H1 (cell line): ENCODE measurements around the gene FOXF1. TPM values are rescaled to one million over a fixed set of nuclear protein-coding genes. Genes with fewer than 3 reads are reported as not detected.

Source experiments
- CTCF ChIA-PET: fragments of 300-600 bp; sonication (Branson Sonifier 250); formaldehyde crosslinking; loops from one replicate; lab custom pipeline; 2021; ENCODE audit not compliant: partially characterized antibody; lab: Charles Lee
- POLR2A ChIA-PET: fragments of 300-600 bp; sonication (Branson Sonifier 250); formaldehyde crosslinking; loops from one replicate; lab custom pipeline; 2021; ENCODE audit warnings: inconsistent platforms; ENCODE audit not compliant: partially characterized antibody; lab: Charles Lee
- DNase-seq, 2 experiments: peaks; one replicate each; pipeline versions ENCODE4 v3.0.0 to v3.0.0-alpha.2; 2010 to 2022; ENCODE audit warnings: low spot score in 2 of 2, low read depth in 1 of 2, mixed read lengths in 1 of 2
- FAIRE-seq: peaks from 2 replicates; lab custom pipeline; 2011; peaks lifted over from hg19 to GRCh38; lab: Jason Lieb, UNC
- H2AFZ ChIP-seq: 2 replicates; pipeline ENCODE4 v1.8.1; 2012; ENCODE audit warnings: low read length, inconsistent platforms
- H2AK5ac ChIP-seq: 2 replicates; pipeline ENCODE4 v1.6.1; 2013; ENCODE audit warnings: low read depth, low read length
- H2BK120ac ChIP-seq: replicated peaks from 2 replicates; pipeline ENCODE3; 2013; ENCODE audit warnings: low read depth, low read length, inconsistent platforms
- H2BK12ac ChIP-seq: 2 replicates; pipeline ENCODE4 v1.6.1; 2013; ENCODE audit warnings: low read depth, low read length
- H2BK15ac ChIP-seq: 2 replicates; pipeline ENCODE4 v1.6.1; 2013; ENCODE audit warnings: low read length
- H2BK20ac ChIP-seq: 2 replicates; pipeline ENCODE4 v1.6.1; 2013; ENCODE audit warnings: low read length
- H2BK5ac ChIP-seq: 2 replicates; pipeline ENCODE4 v1.6.1; 2013; ENCODE audit warnings: low read depth, low read length
- H3K14ac ChIP-seq: 2 replicates; pipeline ENCODE4 v1.6.1; 2013; ENCODE audit warnings: inconsistent platforms; ENCODE audit not compliant: insufficient read length
- H3K18ac ChIP-seq: 2 replicates; pipeline ENCODE4 v1.6.1; 2013; ENCODE audit warnings: low read length; ENCODE audit errors: extremely low read depth
- H3K23ac ChIP-seq: 2 replicates; pipeline ENCODE4 v1.6.1; 2013; ENCODE audit warnings: inconsistent platforms; ENCODE audit not compliant: insufficient read length
- H3K23me2 ChIP-seq: 2 replicates; pipeline ENCODE4 v1.6.1; 2013; ENCODE audit warnings: low read depth, low read length
- H3K27ac ChIP-seq: 2 replicates; pipeline ENCODE4 v1.6.1; 2011; ENCODE audit warnings: low read depth, low read length, inconsistent platforms
- H3K27me3 ChIP-seq, 4 experiments: replicated peaks in 1 of 4; 1 replicate in 1 of 4; 2 replicates in 3 of 4; pipeline versions ENCODE4 v1.6.1 to v1.8.1; 2011 to 2013; ENCODE audit warnings: low read length in 3 of 4, mild to moderate bottlenecking in 3 of 4, inconsistent platforms in 2 of 4, mixed read lengths in 2 of 4, moderate library complexity in 1 of 4; ENCODE audit not compliant: control insufficient read depth in 3 of 4, insufficient read depth in 3 of 4; ENCODE audit errors: extremely low read depth in 1 of 4
- H3K36me3 ChIP-seq, 4 experiments: 2 replicates each; pipeline versions ENCODE4 v1.6.1 to v1.8.1; 2011 to 2013; ENCODE audit warnings: mild to moderate bottlenecking in 4 of 4, low read length in 3 of 4, moderate library complexity in 2 of 4, control low read depth in 1 of 4, inconsistent platforms in 1 of 4; ENCODE audit not compliant: insufficient read depth in 4 of 4, control insufficient read depth in 2 of 4
- H3K4ac ChIP-seq: replicated peaks from 2 replicates; pipeline ENCODE3; 2013; ENCODE audit warnings: low read length, low read depth, mixed read lengths, inconsistent platforms; ENCODE audit not compliant: insufficient read length
- H3K4me1 ChIP-seq, 4 experiments: replicated peaks in 1 of 4; 1 replicate in 1 of 4; 2 replicates in 3 of 4; pipeline versions ENCODE4 v1.6.1 to v1.8.1; 2011 to 2013; ENCODE audit warnings: low read length in 3 of 4, inconsistent platforms in 2 of 4, mixed read lengths in 1 of 4; ENCODE audit not compliant: insufficient read depth in 4 of 4, control insufficient read depth in 3 of 4
- H3K4me2 ChIP-seq, 2 experiments: 2 replicates each; pipeline versions ENCODE4 v1.6.1 to v1.8.1; 2011 to 2013; ENCODE audit warnings: low read depth in 2 of 2, low read length in 2 of 2, control low read depth in 1 of 2, inconsistent platforms in 1 of 2, mild to moderate bottlenecking in 1 of 2; ENCODE audit not compliant: insufficient read depth in 1 of 2
- H3K4me3 ChIP-seq, 4 experiments: fragments of 200-600, 300-600 bp in 1 of 4; sonication (generic), shearing (Covaris generic), sonication (Bioruptor Twin) in 1 of 4; 2 replicates each; pipeline versions ENCODE4 v1.5.1 to v1.8.1; 2011 to 2016; ENCODE audit warnings: low read length in 4 of 4, low read depth in 3 of 4, control low read depth in 2 of 4, inconsistent platforms in 2 of 4, mild to moderate bottlenecking in 2 of 4, mixed read lengths in 1 of 4, moderate library complexity in 1 of 4; ENCODE audit not compliant: insufficient read depth in 2 of 4; ENCODE audit errors: extremely low read depth in 1 of 4
- H3K56ac ChIP-seq: replicated peaks from 2 replicates; pipeline ENCODE3; 2013; ENCODE audit warnings: low read depth, mild to moderate bottlenecking, mixed read lengths, low read length, inconsistent platforms; ENCODE audit not compliant: insufficient read length
- H3K79me1 ChIP-seq: 2 replicates; pipeline ENCODE4 v1.6.1; 2013; ENCODE audit warnings: low read depth, low read length, control low read depth
- H3K79me2 ChIP-seq, 2 experiments: 2 replicates each; pipeline versions ENCODE4 v1.6.1 to v1.8.1; 2012 to 2013; ENCODE audit warnings: low read length in 2 of 2, mild to moderate bottlenecking in 2 of 2, inconsistent platforms in 1 of 2; ENCODE audit not compliant: insufficient read depth in 2 of 2, control insufficient read depth in 1 of 2
- H3K9ac ChIP-seq, 4 experiments: replicated peaks in 1 of 4; 1 replicate in 1 of 4; 2 replicates in 3 of 4; pipeline versions ENCODE4 v1.6.1 to v1.8.1; 2011 to 2013; ENCODE audit warnings: low read depth in 3 of 4, low read length in 3 of 4, control low read depth in 2 of 4, mild to moderate bottlenecking in 2 of 4, moderate library complexity in 2 of 4, inconsistent platforms in 1 of 4; ENCODE audit errors: extremely low read depth in 1 of 4
- H3K9me3 ChIP-seq, 2 experiments: 2 replicates each; pipeline versions ENCODE4 v1.6.1 to v1.8.1; 2012 to 2013; ENCODE audit warnings: mild to moderate bottlenecking in 2 of 2, moderate library complexity in 2 of 2, control low read depth in 1 of 2, inconsistent platforms in 1 of 2, low read depth in 1 of 2, low read length in 1 of 2, mixed read lengths in 1 of 2; ENCODE audit not compliant: insufficient read depth in 2 of 2
- H4K20me1 ChIP-seq, 2 experiments: replicated peaks in 1 of 2; 2 replicates each; pipeline versions ENCODE3 to v1.8.1; 2011 to 2013; ENCODE audit warnings: inconsistent platforms in 2 of 2, low read length in 2 of 2, mild to moderate bottlenecking in 1 of 2; ENCODE audit not compliant: insufficient read depth in 2 of 2, control insufficient read depth in 1 of 2
- H4K5ac ChIP-seq: 2 replicates; pipeline ENCODE4 v1.6.1; 2013; ENCODE audit warnings: low read length, low read depth, mixed read lengths, inconsistent platforms; ENCODE audit not compliant: insufficient read length
- H4K8ac ChIP-seq: 2 replicates; pipeline ENCODE4 v1.8.0; 2013; ENCODE audit warnings: mild to moderate bottlenecking, moderate library complexity, low read length, inconsistent platforms; ENCODE audit not compliant: insufficient read depth; ENCODE audit errors: extremely low read depth
- H4K91ac ChIP-seq: replicated peaks from 2 replicates; pipeline ENCODE3; 2013; ENCODE audit warnings: low read length, mixed read lengths, inconsistent platforms; ENCODE audit not compliant: insufficient read length
- CBX5 ChIP-seq: fragments of 300-800, 300-1000 bp; sonication (generic); IDR thresholded peaks from 2 replicates; pipeline ENCODE4 v1.7.1; 2016; ENCODE audit warnings: antibody characterized with exemption, low read length, low read depth
- CTBP2 ChIP-seq: IDR thresholded peaks from 2 replicates; pipeline ENCODE4 v1.7.0; 2011; ENCODE audit warnings: borderline replicate concordance, mild to moderate bottlenecking, moderate library complexity, mixed read lengths, low read length; ENCODE audit not compliant: insufficient read depth, insufficient read length
- JUND ChIP-seq: IDR thresholded peaks from 2 replicates; pipeline ENCODE4 v1.6.1; 2011; ENCODE audit warnings: mild to moderate bottlenecking, improper control_type of control experiment, low read length
- POLR2AphosphoS5 ChIP-seq: IDR thresholded peaks from 2 replicates; pipeline ENCODE4 v1.6.1; 2011; ENCODE audit warnings: low read depth, low read length
- SP2 ChIP-seq: IDR thresholded peaks from 2 replicates; pipeline ENCODE4 v1.6.1; 2012; ENCODE audit warnings: mild to moderate bottlenecking, low read length, inconsistent platforms
- WGBS, 2 experiments: shearing (Covaris generic) in 1 of 2; methylation state at CpG; one replicate each; pipeline versions ENCODE4 v1.1.6 to v1.1.7; 2013 to 2015; ENCODE audit warnings: low lambda C conversion rate in 2 of 2, mixed read lengths in 2 of 2, inconsistent platforms in 1 of 2, low coverage in 1 of 2, missing lambda C conversion rate in 1 of 2; ENCODE audit not compliant: insufficient replicate concordance in 2 of 2, insufficient coverage in 1 of 2, insufficient read length in 1 of 2; ENCODE audit errors: extremely low coverage in 1 of 2, missing lambda C conversion rate in 1 of 2; 5-methylcytosine and 5-hydroxymethylcytosine counted together
- polyA plus RNA-seq, 7 experiments: library from polyadenylated mRNA; depleted of rRNA in 3 of 7; stranded (reverse) in 5 of 7; unstranded in 2 of 7; fragments of >200 nt in 5 of 7; fragments of 200-250 nt in 2 of 7; gene quantifications; 1 replicate in 5 of 7; 2 replicates in 1 of 7; 4 replicates in 1 of 7; pipeline versions ENCODE4 v1.2.1 to v1.2.3, GENCODE V29; 2011 to 2013; ENCODE audit warnings: missing spikeins in 2 of 7, mixed read lengths in 2 of 7
- total RNA-seq: library from RNA; stranded (reverse); fragmentation: NEBNext Ultra II Directional; extraction: Animal tissue kit (Norgen Biotek cat#: 25700); gene quantifications from 2 replicates; pipeline ENCODE4 v1.2.1, GENCODE V29; 2021

FOXF1 gene
- total and polyA plus RNA-seq, 2 of the 8 experiments (the other 6 are each of a cell fraction or from before 2014, with no cell fraction given), result 0.02 TPM; not detected in 1

DNA sequence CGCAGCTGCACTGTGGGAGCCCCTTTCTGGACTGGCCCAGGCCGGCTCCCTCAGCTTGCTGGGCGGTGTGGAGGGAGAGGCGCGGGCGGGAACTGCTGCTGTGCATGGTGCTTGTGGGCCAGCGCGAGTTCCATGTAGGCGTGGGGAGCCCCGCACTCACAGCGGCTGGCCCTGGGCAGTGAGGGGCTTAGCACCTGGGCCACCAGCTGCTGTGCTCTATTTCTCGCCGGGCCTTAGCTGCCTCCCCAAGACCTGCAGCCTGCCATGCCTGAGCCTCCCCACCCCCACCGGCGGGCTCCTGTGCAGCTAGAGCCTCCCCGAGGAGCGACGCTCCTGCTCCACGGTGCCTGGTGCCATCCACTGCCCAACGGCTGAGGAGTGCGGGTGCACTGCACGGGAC, 43.0 kb downstream of the FOXF1 start:
- TF ChIP-seq CTBP2 (no peak), POLR2AphosphoS5 (no peak), JUND (no peak), CBX5 (no peak), SP2 (no peak)
- ChIA-PET POLR2A (interaction anchor here (1.5 kb wide), 1 partner anchor 14 kb away, joined by 3 read pairs; no protein-coding TSS in a partner anchor), CTCF (interaction anchor here (0.6 to 3.5 kb wide), 5 partner anchors 10 to 1930 kb away, joined by 3 to 14 read pairs (median 3); no protein-coding TSS in a partner anchor)
- Histone ChIP-seq H2BK15ac (no peak overlapping the region), H3K23ac (no peak overlapping the region), H2BK12ac (no peak overlapping the region), H3K79me2 (no peaks in the 10 kb centered on the region; a peak in 1 of 4 replicates), H3K36me3 (no peaks in the 10 kb centered on the region; a peak in 2 of 8 replicates), H3K23me2 (peaks cover 4% of the 10 kb centered on the region; the same call in 1 of the 2 replicates), H2BK20ac (no peak overlapping the region), H3K4me2 (no peak overlapping the region), H2BK120ac (no peak overlapping the region), H3K9ac (no peak overlapping the region), H3K27me3 (0 out of 7 replicates have a peak, but pooled peaks cover 0 to 7% (median 0%) of the 10 kb centered on the region in 4 experiments), H4K5ac (no peak overlapping the region), H3K14ac (no peak overlapping the region), H3K18ac (no peak overlapping the region), H3K27ac (no peak overlapping the region), H3K56ac (no peak overlapping the region), H4K20me1 (peaks cover 0 to 1% of the 10 kb centered on the region in 2 experiments), H3K4ac (no peak overlapping the region), H3K4me1 (peaks cover 0 to 7% (median 3%) of the 10 kb centered on the region in 4 experiments; a peak in 4 of 7 replicates), H4K8ac (no peak overlapping the region; the same call in 1 of the 2 replicates), H3K9me3 (no peaks in the 10 kb centered on the region), H2BK5ac (no peak overlapping the region), H2AK5ac (no peak overlapping the region), H3K79me1 (no peaks in the 10 kb centered on the region; the same call in none of the 2 replicates), H4K91ac (no peak overlapping the region), H2AFZ (no peak overlapping the region), H3K4me3 (no peak overlapping the region)
- FAIRE-seq (no peak), DNase-seq (no peak)
- 90% methylated on average over 17 of the region's 22 CpGs; no CpG with 5 or more reads in 1 of the 2 experiments for WGBS, 2 experiments
